Smooth muscle cell (in vitro differentiated cells): Measurements from ENCODE around the gene CRTAC1. TPM values are rescaled to one million over a fixed set of nuclear protein-coding genes. Genes with fewer than 3 reads are reported as not detected.
A peak's percentile ranks its signal among the peaks of the same experiment; 100 is the strongest.

Experiments used
- DNase-seq: peaks from one replicate; lab custom pipeline; 2025; ENCODE audit not compliant: unreplicated experiment; lab: John Stamatoyannopoulos, UW
- H2AFZ ChIP-seq: fragments of 200-600 bp; sonication (generic); 2 replicates; pipeline ENCODE4 v1.6.0; 2016; ENCODE audit warnings: antibody characterized with exemption, low read depth, mild to moderate bottlenecking
- H3F3A ChIP-seq: fragments of 200-600 bp; sonication (generic); 2 replicates; pipeline ENCODE4 v1.6.0; 2017; ENCODE audit warnings: antibody characterized with exemption, low read depth
- H3K27ac ChIP-seq: fragments of 200-600 bp; sonication (generic); 2 replicates; pipeline ENCODE4 v1.5.1; 2016; ENCODE audit warnings: low read depth, mild to moderate bottlenecking
- H3K27me3 ChIP-seq: fragments of 200-600 bp; sonication (generic); 2 replicates; pipeline ENCODE4 v1.6.1; 2016; ENCODE audit warnings: low read depth, mild to moderate bottlenecking
- H3K36me3 ChIP-seq: fragments of 200-600 bp; sonication (generic); 2 replicates; pipeline ENCODE4 v1.5.1; 2016; ENCODE audit warnings: low read depth
- H3K4me1 ChIP-seq: fragments of 200-600 bp; sonication (generic); 2 replicates; pipeline ENCODE4 v1.5.1; 2016; ENCODE audit warnings: low read depth
- H3K4me2 ChIP-seq: fragments of 200-600 bp; sonication (generic); 2 replicates; pipeline ENCODE4 v1.6.0; 2016; ENCODE audit warnings: mild to moderate bottlenecking
- H3K4me3 ChIP-seq: fragments of 200-600 bp; sonication (generic); 2 replicates; pipeline ENCODE4 v1.5.1; 2016; ENCODE audit warnings: mild to moderate bottlenecking
- H3K79me2 ChIP-seq: fragments of 200-600 bp; sonication (generic); 2 replicates; pipeline ENCODE4 v1.6.0; 2016; ENCODE audit warnings: low read depth, mild to moderate bottlenecking
- H3K9ac ChIP-seq: fragments of 200-600 bp; sonication (generic); 2 replicates; pipeline ENCODE4 v1.6.0; 2016; ENCODE audit warnings: low read depth
- H3K9me3 ChIP-seq: fragments of 200-600 bp; sonication (generic); replicated peaks from 2 replicates; pipeline ENCODE4 v1.5.1; 2016; ENCODE audit warnings: low read depth
- H4K20me1 ChIP-seq: fragments of 200-600 bp; sonication (generic); 2 replicates; pipeline ENCODE4 v1.6.0; 2016; ENCODE audit warnings: low read depth
- WGBS: methylation state at CpG from one replicate; pipeline ENCODE4 v1.1.7; 2016; ENCODE audit warnings: low lambda C conversion rate; 5-methylcytosine and 5-hydroxymethylcytosine counted together
- polyA plus RNA-seq: library from polyadenylated mRNA; unstranded; fragments of >200 nt; fragmentation: Nextera tagmentation; extraction: Ambion mirVana; gene quantifications from 2 replicates; pipeline ENCODE4 v1.2.1, GENCODE V29; 2016
- total RNA-seq: library from RNA; depleted of rRNA; stranded (reverse); fragments of >200 nt; gene quantifications from 2 replicates; pipeline ENCODE4 v1.2.3, GENCODE V29; 2014
- TF ChIP-seq, protein P1 (sequence below): fragments of 200-600 bp; sonication (generic); IDR thresholded peaks from 2 replicates; pipeline ENCODE4 v1.5.1; 2017; ENCODE audit warnings: borderline replicate concordance, mild to moderate bottlenecking, antibody characterized with exemption; ENCODE audit not compliant: insufficient read depth, poor library complexity, severe bottlenecking

The CRTAC1 gene
- total and polyA plus RNA-seq, 2 experiments from 2014 or later = 0.31 to 0.65 TPM

DNA sequence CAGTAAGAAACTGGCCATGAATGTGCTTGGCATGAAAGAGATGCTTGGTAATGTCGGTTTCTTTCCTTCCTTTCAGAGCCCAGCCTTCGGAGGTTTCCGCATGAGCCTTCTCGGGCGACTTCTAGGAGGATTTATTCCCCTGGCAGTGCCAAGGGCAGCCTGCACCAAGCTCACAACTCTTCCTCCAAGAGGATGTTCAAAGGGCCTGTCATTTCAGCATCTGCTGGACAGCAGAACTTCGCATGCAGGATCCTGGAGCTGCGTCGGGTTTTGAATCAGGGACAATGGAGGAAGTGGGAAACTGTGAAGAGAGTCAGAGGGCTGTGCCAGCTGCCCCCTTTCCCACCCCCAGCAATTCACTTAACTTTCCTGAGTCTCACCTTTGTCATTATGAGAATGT is 159.4 kb downstream of the CRTAC1 start:
- Histone ChIP-seq H3K4me3 (no peak overlapping the region), H2AFZ (no peak overlapping the region), H3K4me1 (no peaks in the 10 kb centered on the region), H3K27me3 (peaks cover 43% of the 10 kb centered on the region), H3K9ac (no peak overlapping the region), H3K79me2 (no peaks in the 10 kb centered on the region), H3K36me3 (no peaks in the 10 kb centered on the region), H3K9me3 (no peaks in the 10 kb centered on the region), H3K27ac (no peak overlapping the region), H4K20me1 (no peaks in the 10 kb centered on the region), H3F3A (no peaks in the 10 kb centered on the region), H3K4me2 (no peak overlapping the region)
- TF ChIP-seq, protein P1, sequence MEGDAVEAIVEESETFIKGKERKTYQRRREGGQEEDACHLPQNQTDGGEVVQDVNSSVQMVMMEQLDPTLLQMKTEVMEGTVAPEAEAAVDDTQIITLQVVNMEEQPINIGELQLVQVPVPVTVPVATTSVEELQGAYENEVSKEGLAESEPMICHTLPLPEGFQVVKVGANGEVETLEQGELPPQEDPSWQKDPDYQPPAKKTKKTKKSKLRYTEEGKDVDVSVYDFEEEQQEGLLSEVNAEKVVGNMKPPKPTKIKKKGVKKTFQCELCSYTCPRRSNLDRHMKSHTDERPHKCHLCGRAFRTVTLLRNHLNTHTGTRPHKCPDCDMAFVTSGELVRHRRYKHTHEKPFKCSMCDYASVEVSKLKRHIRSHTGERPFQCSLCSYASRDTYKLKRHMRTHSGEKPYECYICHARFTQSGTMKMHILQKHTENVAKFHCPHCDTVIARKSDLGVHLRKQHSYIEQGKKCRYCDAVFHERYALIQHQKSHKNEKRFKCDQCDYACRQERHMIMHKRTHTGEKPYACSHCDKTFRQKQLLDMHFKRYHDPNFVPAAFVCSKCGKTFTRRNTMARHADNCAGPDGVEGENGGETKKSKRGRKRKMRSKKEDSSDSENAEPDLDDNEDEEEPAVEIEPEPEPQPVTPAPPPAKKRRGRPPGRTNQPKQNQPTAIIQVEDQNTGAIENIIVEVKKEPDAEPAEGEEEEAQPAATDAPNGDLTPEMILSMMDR = no peak
- WGBS = 84% methylated on average over 8 of the region's 8 CpGs
- no peak for DNase-seq

DNA sequence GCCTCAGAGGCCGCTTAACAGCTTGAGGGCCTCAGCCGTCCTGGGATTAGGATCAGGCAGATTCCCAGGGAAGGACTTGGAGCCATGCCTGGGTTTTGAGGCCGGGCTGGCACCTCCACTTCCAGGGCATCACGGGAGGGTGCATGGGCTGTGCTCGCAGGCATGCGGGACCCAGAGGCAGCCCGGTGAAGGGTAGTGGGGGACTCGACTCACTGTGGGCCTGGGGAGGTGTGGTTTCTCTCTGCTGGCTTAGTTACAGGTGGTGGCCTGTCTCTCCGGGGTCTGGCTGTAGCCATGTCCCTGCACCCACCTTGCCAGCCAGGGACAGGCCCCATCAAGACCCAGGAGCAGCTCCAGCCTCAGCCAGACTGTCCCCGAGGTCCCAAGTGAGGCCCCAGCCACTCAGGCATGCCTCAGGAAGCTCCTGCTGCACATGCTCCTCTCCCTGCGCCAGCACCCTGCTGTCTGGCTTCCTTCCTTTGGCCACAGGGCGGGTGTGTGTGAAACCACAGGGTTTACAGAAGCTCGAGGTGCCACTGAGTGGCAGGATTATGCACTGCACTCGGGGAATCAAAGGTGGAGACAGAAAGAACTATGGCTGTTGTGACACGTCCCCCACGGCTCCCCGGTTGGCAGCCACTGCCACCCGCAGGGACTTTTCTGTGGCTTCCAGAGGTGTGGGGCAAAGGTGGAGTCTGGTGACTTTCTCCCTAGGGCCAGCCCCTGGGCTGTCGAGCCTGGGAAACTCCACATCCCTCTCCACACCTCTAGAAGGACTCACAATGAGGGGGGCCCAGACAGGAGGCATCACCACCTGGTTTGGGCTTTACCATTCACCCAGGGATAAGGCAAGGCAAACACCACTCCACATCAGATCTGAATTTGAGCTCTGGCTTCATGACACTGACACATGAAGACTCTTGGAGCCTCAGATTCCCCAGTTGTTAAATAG is 161.1 kb downstream of the CRTAC1 start:
- WGBS = 37% methylated on average over 19 of the region's 19 CpGs
- no peak overlapping the region for H3K9ac ChIP-seq
- H3K4me1 ChIP-seq = no peaks in the 10 kb centered on the region
- H3K27me3 ChIP-seq = peaks cover 42% of the 10 kb centered on the region
- H4K20me1 ChIP-seq = no peaks in the 10 kb centered on the region
- H3K27ac ChIP-seq = no peak overlapping the region
- peak; percentile 21 for DNase-seq
- no peaks in the 10 kb centered on the region for H3K79me2 ChIP-seq
- H3K4me2 ChIP-seq = no peak overlapping the region
- no peaks in the 10 kb centered on the region for H3F3A ChIP-seq
- no peaks in the 10 kb centered on the region for H3K36me3 ChIP-seq
- no peak overlapping the region for H2AFZ ChIP-seq
- no peaks in the 10 kb centered on the region for H3K9me3 ChIP-seq
- TF ChIP-seq, protein P1 = peak; percentile 51
- H3K4me3 ChIP-seq = no peak overlapping the region

DNA sequence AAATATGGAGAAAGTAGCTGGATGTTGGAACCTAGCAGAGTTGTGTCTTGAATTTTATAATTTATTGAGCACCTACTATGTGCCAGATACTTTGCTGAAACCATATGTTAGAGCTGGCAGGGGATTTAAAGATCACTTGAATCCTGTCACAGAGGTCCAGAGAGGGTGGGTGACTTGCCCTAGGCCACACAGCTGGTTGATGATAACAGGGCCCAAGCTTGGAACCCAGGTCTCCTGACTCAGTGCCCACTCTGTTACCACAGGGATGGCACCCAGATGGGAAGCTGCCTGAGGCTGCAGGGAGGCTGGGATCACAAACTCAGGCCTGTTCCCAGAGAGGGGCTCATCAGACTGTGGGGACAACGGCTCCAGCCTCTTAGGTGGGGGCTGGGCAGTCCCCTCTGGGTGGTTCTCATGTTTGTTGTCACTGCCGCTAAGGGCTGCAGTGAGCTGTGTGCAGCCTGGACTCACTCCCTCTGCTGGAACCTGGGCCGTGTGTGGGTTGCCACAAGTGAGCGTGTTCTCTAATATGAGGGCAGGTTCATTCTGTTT is 162.2 kb downstream of the CRTAC1 start:
- H3K4me2 ChIP-seq = no peak overlapping the region
- TF ChIP-seq, protein P1 = no peak
- 84% methylated on average over 4 of the region's 4 CpGs for WGBS
- H3K9ac ChIP-seq = no peak overlapping the region
- no peaks in the 10 kb centered on the region for H3K9me3 ChIP-seq
- H3K4me3 ChIP-seq = no peak overlapping the region
- no peaks in the 10 kb centered on the region for H4K20me1 ChIP-seq
- DNase-seq = no peak
- no peaks in the 10 kb centered on the region for H3K4me1 ChIP-seq
- H3F3A ChIP-seq = no peaks in the 10 kb centered on the region
- H2AFZ ChIP-seq = no peak overlapping the region
- H3K36me3 ChIP-seq = no peaks in the 10 kb centered on the region
- H3K27ac ChIP-seq = no peak overlapping the region
- H3K79me2 ChIP-seq = no peaks in the 10 kb centered on the region
- H3K27me3 ChIP-seq = peaks cover 38% of the 10 kb centered on the region
